ENCODE results near the gene C16orf86.

The C16orf86 gene

GRCh38 chr16:67666559-67667452, at the start of gene C16orf86, which contains the start of gene ENKD1:
Gene C16orf86, plus strand, starts transcription at chr16:67666814. Its CDS starts 157 bp downstream, at chr16:67666971.
Gene ENKD1, minus strand, starts transcription at chr16:67666750. Its CDS starts 308 bp downstream, at chr16:67666442.
- DNase-seq (ENCODE audit: low spot score) = peak; percentile 66

- DNase-seq (ENCODE audit: low spot score) = no peak
Observed at GRCh38 chr16:67628216-67628615, 38.4 kb upstream of the C16orf86 start.

- DNase-seq (ENCODE audit: low spot score) = no peak
Observed at GRCh38 chr16:67632415-67633172, 34.0 kb upstream of the C16orf86 start.

GRCh38 chr16:67636713-67637112, 29.9 kb upstream of the C16orf86 start:
- DNase-seq (ENCODE audit: low spot score) = no peak

GRCh38 chr16:67637625-67638024, 29.0 kb upstream of the C16orf86 start:
- DNase-seq (ENCODE audit: low spot score) = no peak

- no peak for DNase-seq (ENCODE audit: low spot score)
Observed at GRCh38 chr16:67641779-67642708, 24.6 kb upstream of the C16orf86 start.

- DNase-seq (ENCODE audit: low spot score) = no peak
Observed at GRCh38 chr16:67644038-67644437, 22.6 kb upstream of the C16orf86 start.

GRCh38 chr16:67645397-67646121, 21.1 kb upstream of the C16orf86 start:
- DNase-seq (ENCODE audit: low spot score) = no peak

- DNase-seq (ENCODE audit: low spot score) = no peak
Observed at GRCh38 chr16:67647111-67647651, 19.4 kb upstream of the C16orf86 start.

- DNase-seq (ENCODE audit: low spot score) = no peak
Observed at GRCh38 chr16:67647681-67648080, 18.9 kb upstream of the C16orf86 start.

- no peak for DNase-seq (ENCODE audit: low spot score)
Observed at GRCh38 chr16:67648088-67648763, 18.4 kb upstream of the C16orf86 start.

- DNase-seq (ENCODE audit: low spot score) = no peak
Observed at GRCh38 chr16:67648764-67649407, 17.7 kb upstream of the C16orf86 start.

GRCh38 chr16:67649494-67649931, 17.1 kb upstream of the C16orf86 start:
- no peak for DNase-seq (ENCODE audit: low spot score)

- no peak for DNase-seq (ENCODE audit: low spot score)
Observed at GRCh38 chr16:67650023-67650422, 16.6 kb upstream of the C16orf86 start.

- no peak for DNase-seq (ENCODE audit: low spot score)
Observed at GRCh38 chr16:67651039-67651438, 15.6 kb upstream of the C16orf86 start.

GRCh38 chr16:67651847-67652246, 14.8 kb upstream of the C16orf86 start:
- DNase-seq (ENCODE audit: low spot score) = no peak

- DNase-seq (ENCODE audit: low spot score) = no peak
Observed at GRCh38 chr16:67652578-67653127, 14.0 kb upstream of the C16orf86 start.

- no peak for DNase-seq (ENCODE audit: low spot score)
Observed at GRCh38 chr16:67653128-67653788, 13.4 kb upstream of the C16orf86 start.

Data from hematopoietic multipotent progenitor cell treated with erythropoietin and hydrocortisone succinate and interleukin-3 and kit ligand, for 17 days (in vitro differentiated cells).